Activated CD8-positive, alpha-beta T cell treated with anti-CD3 and anti-CD28 coated beads for 36 hours (primary cell): ENCODE measurements around the gene TCN2. TPM values are rescaled to one million over a fixed set of nuclear protein-coding genes. Genes with fewer than 3 reads are reported as not detected.

Experiments
- ATAC-seq: fragments of 200-7000 bp; cut with Tn5 transposase; one replicate; pipeline ENCODE4 v1.10.0; 2021; ENCODE audit warnings: mild to moderate bottlenecking, moderate library complexity
- CTCF ChIA-PET: fragments of 350-600 bp; sonication (Branson Sonifier 250); formaldehyde crosslinking; loops from one replicate; lab custom pipeline; 2021; ENCODE audit warnings: antibody characterized with exemption; lab: Charles Lee
- POLR2A ChIA-PET: fragments of 350-600 bp; sonication (Branson Sonifier 250); formaldehyde crosslinking; loops from one replicate; lab custom pipeline; 2021; ENCODE audit warnings: antibody characterized with exemption; lab: Charles Lee
- DNase-seq: peaks from one replicate; pipeline ENCODE4 v3.0.0-alpha.2; 2020
- H3K27ac Mint-ChIP-seq: one replicate; pipeline ENCODE4 v1.8.0; 2021; ENCODE audit warnings: mild to moderate bottlenecking, mixed read lengths
- H3K27me3 Mint-ChIP-seq: one replicate; pipeline ENCODE4 v1.8.0; 2021; ENCODE audit warnings: mixed read lengths
- H3K36me3 Mint-ChIP-seq: one replicate; pipeline ENCODE4 v1.8.0; 2021; ENCODE audit warnings: low read depth, mixed read lengths
- H3K4me1 Mint-ChIP-seq: one replicate; pipeline ENCODE4 v1.8.0; 2021; ENCODE audit warnings: low read depth, mixed read lengths
- H3K4me3 Mint-ChIP-seq: one replicate; pipeline ENCODE4 v1.8.0; 2021; ENCODE audit warnings: mild to moderate bottlenecking, moderate library complexity, mixed read lengths
- H3K9me3 Mint-ChIP-seq: one replicate; pipeline ENCODE4 v1.8.0; 2021; ENCODE audit warnings: mixed read lengths
- intact Hi-C: fragments of 100-400 bp; cut with micrococcal nuclease; formaldehyde crosslinking; loops from one replicate; pipeline ENCODE4 v1.10.0; 2022
- total RNA-seq, 2 experiments: library from RNA; stranded (reverse); gene quantifications; one replicate each; pipeline ENCODE4 v1.2.3, GENCODE V29; 2021
- TF ChIP-seq, protein P1 (sequence below): fragments of 200-600 bp; IDR thresholded peaks from one replicate; pipeline ENCODE4 v1.8.0; 2022; ENCODE audit warnings: antibody characterized with exemption, mild to moderate bottlenecking

Gene TCN2
- total RNA-seq, 2 experiments from 2014 or later: 0.16 TPM; not detected in 1

- no peaks in the 10 kb centered on the region for H3K9me3 Mint-ChIP-seq
- ATAC-seq (no peak), DNase-seq (no peak)
- TF ChIP-seq, protein P1, sequence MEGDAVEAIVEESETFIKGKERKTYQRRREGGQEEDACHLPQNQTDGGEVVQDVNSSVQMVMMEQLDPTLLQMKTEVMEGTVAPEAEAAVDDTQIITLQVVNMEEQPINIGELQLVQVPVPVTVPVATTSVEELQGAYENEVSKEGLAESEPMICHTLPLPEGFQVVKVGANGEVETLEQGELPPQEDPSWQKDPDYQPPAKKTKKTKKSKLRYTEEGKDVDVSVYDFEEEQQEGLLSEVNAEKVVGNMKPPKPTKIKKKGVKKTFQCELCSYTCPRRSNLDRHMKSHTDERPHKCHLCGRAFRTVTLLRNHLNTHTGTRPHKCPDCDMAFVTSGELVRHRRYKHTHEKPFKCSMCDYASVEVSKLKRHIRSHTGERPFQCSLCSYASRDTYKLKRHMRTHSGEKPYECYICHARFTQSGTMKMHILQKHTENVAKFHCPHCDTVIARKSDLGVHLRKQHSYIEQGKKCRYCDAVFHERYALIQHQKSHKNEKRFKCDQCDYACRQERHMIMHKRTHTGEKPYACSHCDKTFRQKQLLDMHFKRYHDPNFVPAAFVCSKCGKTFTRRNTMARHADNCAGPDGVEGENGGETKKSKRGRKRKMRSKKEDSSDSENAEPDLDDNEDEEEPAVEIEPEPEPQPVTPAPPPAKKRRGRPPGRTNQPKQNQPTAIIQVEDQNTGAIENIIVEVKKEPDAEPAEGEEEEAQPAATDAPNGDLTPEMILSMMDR: no peak
- no peaks in the 10 kb centered on the region for H3K4me1 Mint-ChIP-seq
- intact Hi-C loops: no loop called here
- H3K36me3 Mint-ChIP-seq: no peaks in the 10 kb centered on the region
- no peak overlapping the region for H3K4me3 Mint-ChIP-seq
- H3K27ac Mint-ChIP-seq: no peak overlapping the region
- H3K27me3 Mint-ChIP-seq: peaks cover 2% of the 10 kb centered on the region
- CTCF ChIA-PET: interaction anchor here (0.7 to 2.4 kb wide), 2 partner anchors 9 to 10 kb away, joined by 3 to 8 read pairs; partner anchors contain the start of gene TCN2
- POLR2A ChIA-PET: no interaction called here
These were observed 10.1 kb upstream of the TCN2 start for GRCh38 chr22:30596886-30597285.

GRCh38 chr22:30598986-30599385 lies 8.0 kb upstream of the TCN2 start:
- H3K36me3 Mint-ChIP-seq: no peaks in the 10 kb centered on the region
- H3K4me3 Mint-ChIP-seq: no peak overlapping the region
- no peaks in the 10 kb centered on the region for H3K4me1 Mint-ChIP-seq
- ChIA-PET CTCF (interaction anchor here (0.8 to 1.0 kb wide), 3 partner anchors 11 to 322 kb away, joined by 3 to 4 read pairs (median 3); no protein-coding TSS in a partner anchor), POLR2A (no interaction called here)
- DNase-seq (no peak), ATAC-seq (no peak)
- no peaks in the 10 kb centered on the region for H3K9me3 Mint-ChIP-seq
- intact Hi-C loops: no loop called here
- TF ChIP-seq, protein P1: no peak
- peaks cover 2% of the 10 kb centered on the region for H3K27me3 Mint-ChIP-seq
- no peak overlapping the region for H3K27ac Mint-ChIP-seq

DNA sequence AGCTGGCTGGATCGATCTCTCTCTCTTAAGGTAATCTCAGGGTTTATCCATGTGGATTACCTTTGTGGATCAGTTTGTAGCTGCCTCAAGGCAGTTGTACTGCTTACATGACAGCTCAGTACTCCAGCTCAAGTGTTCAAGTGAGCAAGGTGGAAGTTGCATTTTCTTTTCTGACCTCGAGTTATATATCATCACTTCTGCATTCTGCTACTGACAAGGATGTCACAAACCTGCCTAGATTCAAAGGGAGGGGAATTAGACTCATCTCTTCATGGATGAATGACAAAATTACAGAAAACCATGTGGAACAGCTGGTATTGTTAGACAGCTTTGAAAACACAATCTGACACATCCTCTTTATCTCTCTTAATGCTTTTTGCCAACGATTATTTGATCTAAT lies 6.1 kb upstream of the TCN2 start:
- no peak for ATAC-seq

DNA sequence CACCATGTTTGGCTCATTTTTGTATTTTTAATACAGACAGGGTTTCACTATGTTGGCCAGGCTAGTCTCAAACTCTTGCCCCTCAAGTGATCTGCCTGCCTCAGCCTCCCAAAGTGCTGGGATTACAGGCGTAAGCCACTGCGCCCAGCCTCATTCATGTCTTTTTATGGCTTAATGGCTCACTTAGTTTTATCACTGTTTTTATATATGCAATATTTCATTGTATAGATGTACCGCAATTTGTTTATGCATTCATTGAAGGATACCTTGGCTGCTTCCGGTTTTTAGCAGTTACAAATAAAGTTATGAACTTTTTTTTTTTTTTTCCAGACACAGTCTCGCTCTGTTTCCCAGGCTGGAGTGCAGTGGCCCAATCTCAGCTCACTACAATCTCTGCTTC lies 5.5 kb upstream of the TCN2 start:
- ChIA-PET POLR2A (interaction anchor here (0.9 kb wide), 1 partner anchor 13 kb away, joined by 3 read pairs; no protein-coding TSS in a partner anchor), CTCF (interaction anchor here (0.6 to 2.0 kb wide), 2 partner anchors 10 to 34 kb away, joined by 3 to 7 read pairs; partner anchors contain the start of genes PES1 and SLC35E4)
- DNase-seq (no peak), ATAC-seq (no peak)
- Mint-ChIP-seq H3K4me3 (no peak overlapping the region), H3K36me3 (no peaks in the 10 kb centered on the region), H3K4me1 (peaks cover 9% of the 10 kb centered on the region), H3K27ac (no peak overlapping the region), H3K9me3 (no peaks in the 10 kb centered on the region), H3K27me3 (no peaks in the 10 kb centered on the region)
- TF ChIP-seq, protein P1: no peak
- intact Hi-C loops: no loop called here

More for the DNA sequence above, 6.1 kb upstream of the TCN2 start:
- H3K27me3 Mint-ChIP-seq: no peaks in the 10 kb centered on the region
- H3K9me3 Mint-ChIP-seq: no peaks in the 10 kb centered on the region
- H3K4me1 Mint-ChIP-seq: peaks cover 5% of the 10 kb centered on the region
- TF ChIP-seq, protein P1: no peak
- DNase-seq: no peak
- intact Hi-C loops: no loop called here
- no peak overlapping the region for H3K4me3 Mint-ChIP-seq
- H3K27ac Mint-ChIP-seq: no peak overlapping the region
- ChIA-PET CTCF (interaction anchor here (0.7 to 2.0 kb wide), 4 partner anchors 33 to 156 kb away, joined by 3 to 7 read pairs (median 4); partner anchors contain the start of gene SLC35E4), POLR2A (no interaction called here)
- no peaks in the 10 kb centered on the region for H3K36me3 Mint-ChIP-seq

- TF ChIP-seq, protein P1: peak; percentile 27
- POLR2A ChIA-PET: interaction anchor here (0.9 kb wide), 1 partner anchor 13 kb away, joined by 3 read pairs; no protein-coding TSS in a partner anchor
- intact Hi-C loops: no loop called here
- CTCF ChIA-PET: interaction anchor here (0.6 to 2.0 kb wide), 2 partner anchors 11 to 33 kb away, joined by 3 to 7 read pairs; partner anchors contain the start of genes PES1 and SLC35E4
- H3K4me3 Mint-ChIP-seq: no peak overlapping the region
- peaks cover 14% of the 10 kb centered on the region for H3K4me1 Mint-ChIP-seq
- DNase-seq (peak; percentile 12), ATAC-seq (no peak)
- H3K9me3 Mint-ChIP-seq: no peaks in the 10 kb centered on the region
- H3K36me3 Mint-ChIP-seq: no peaks in the 10 kb centered on the region
- H3K27ac Mint-ChIP-seq: no peak overlapping the region
- H3K27me3 Mint-ChIP-seq: no peaks in the 10 kb centered on the region
These were observed 4.9 kb upstream of the TCN2 start for GRCh38 chr22:30602049-30602448.
